Left cardiac atrium (tissue), 4 donors: ENCODE data around the gene PLCD1. TPM values are rescaled to one million over a fixed set of nuclear protein-coding genes. Genes with fewer than 3 reads are reported as not detected.

Source experiments
- ATAC-seq, 2 donors: fragments of 200-7000 bp; cut with Tn5 transposase; one replicate each; pipeline ENCODE4 v1.9.1; 2020; ENCODE audit warnings: mild to moderate bottlenecking in 2 of 2, moderate library complexity in 2 of 2
- DNase-seq: peaks from one replicate; pipeline ENCODE4 v3.0.0-alpha.2; 2020
- intact Hi-C, 2 donors: fragments of 100-400 bp; cut with DNase I; formaldehyde crosslinking; loops; one replicate each; pipeline versions ENCODE4 v1.14.1 to v1.15.1; 2022 to 2023
- total RNA-seq, 2 donors: library from RNA; stranded (reverse); fragmentation: NEBNext Ultra II Directional; extraction: Animal tissue kit (Norgen Biotek cat#: 25700); gene quantifications; one replicate each; pipeline ENCODE4 v1.2.1, GENCODE V29; 2021
- donor health status: DM: no; HTN: yes; CAD: no.
- donor health status: DM: no; HTN: yes; CAD: no; lungs with severe emphysema.
- donor health status: DM: yes; HTN: yes; CAD: no.
- donor health status: Dilated cardiomyopathy.

PLCD1 gene
- total RNA-seq, 2 donors from 2014 or later = 10.8 to 12.3 TPM

GRCh38 chr3:38004415-38005075 lies 24.9 kb downstream of the PLCD1 start:
- DNase-seq = peak; percentile 82
- intact Hi-C loops = loop anchor here in 1 of 2 donors (10.0 kb wide), 1 partner anchor 150 kb away; no protein-coding TSS in a partner anchor

GRCh38 chr3:38003817-38004414 lies 25.5 kb downstream of the PLCD1 start:
- intact Hi-C loops = loop anchor here in 1 of 2 donors (10.0 kb wide), 1 partner anchor 149 kb away; no protein-coding TSS in a partner anchor
- ATAC-seq (peak; percentile 21 to 50), DNase-seq (peak; percentile 62)

More at GRCh38 chr3:38004415-38005075, 24.9 kb downstream of the PLCD1 start:
- peak; percentile 61 to 73 for ATAC-seq

GRCh38 chr3:38003371-38003816 lies 26.0 kb downstream of the PLCD1 start:
- DNase-seq (peak; percentile 69), ATAC-seq (peak; percentile 34 to 40)
- intact Hi-C loops = loop anchor here in 1 of 2 donors (10.0 kb wide), 1 partner anchor 149 kb away; no protein-coding TSS in a partner anchor

- ATAC-seq (no peak), DNase-seq (no peak)
- intact Hi-C loops = loop anchor here in 1 of 2 donors (10.0 kb wide), 1 partner anchor 148 kb away; no protein-coding TSS in a partner anchor
These were observed 26.5 kb downstream of the PLCD1 start for GRCh38 chr3:38002940-38003339.

GRCh38 chr3:38002291-38002876 lies 27.1 kb downstream of the PLCD1 start:
- DNase-seq (peak; percentile 19), ATAC-seq (no peak)
- intact Hi-C loops = loop anchor here in 1 of 2 donors (10.0 kb wide), 1 partner anchor 148 kb away; no protein-coding TSS in a partner anchor

- intact Hi-C loops = loop anchor here in 1 of 2 donors (10.0 kb wide), 1 partner anchor 147 kb away; no protein-coding TSS in a partner anchor
- no peak for ATAC-seq
These were observed 27.9 kb downstream of the PLCD1 start for GRCh38 chr3:38001456-38002081.

GRCh38 chr3:38000965-38001455 lies 28.4 kb downstream of the PLCD1 start:
- DNase-seq (peak; percentile 14), ATAC-seq (no peak)
- intact Hi-C loops = loop anchor here in 1 of 2 donors (10.0 kb wide), 1 partner anchor 146 kb away; no protein-coding TSS in a partner anchor

More at GRCh38 chr3:38001456-38002081, 27.9 kb downstream of the PLCD1 start:
- DNase-seq = peak; percentile 21

- DNase-seq (peak; percentile 22), ATAC-seq (no peak)
- intact Hi-C loops = loop anchor here in 1 of 2 donors (10.0 kb wide), 1 partner anchor 146 kb away; no protein-coding TSS in a partner anchor
These were observed 29.1 kb downstream of the PLCD1 start for GRCh38 chr3:38000242-38000916.

GRCh38 chr3:37999836-38000235 lies 29.6 kb downstream of the PLCD1 start:
- ATAC-seq = no peak
- intact Hi-C loops = loop anchor here in 1 of 2 donors (10.0 kb wide), 1 partner anchor 145 kb away; no protein-coding TSS in a partner anchor
- peak; percentile 12 for DNase-seq

- intact Hi-C loops = no loop called here
- ATAC-seq = no peak
- peak; percentile 37 for DNase-seq
These were observed 31.6 kb downstream of the PLCD1 start for GRCh38 chr3:37997791-37998370.

- intact Hi-C loops = no loop called here
- peak; percentile 17 for DNase-seq
- no peak for ATAC-seq
These were observed 32.1 kb downstream of the PLCD1 start for GRCh38 chr3:37997342-37997741.

GRCh38 chr3:37996785-37997301 lies 32.6 kb downstream of the PLCD1 start:
- intact Hi-C loops = no loop called here
- DNase-seq (peak; percentile 68), ATAC-seq (peak; percentile 3 to 14)

- intact Hi-C loops = no loop called here
- ATAC-seq (no peak), DNase-seq (peak; percentile 9)
These were observed 33.5 kb downstream of the PLCD1 start for GRCh38 chr3:37995652-37996641.

GRCh38 chr3:37994639-37994972 lies 34.8 kb downstream of the PLCD1 start:
- intact Hi-C loops = no loop called here
- DNase-seq (no peak), ATAC-seq (no peak)

GRCh38 chr3:37993820-37994638 lies 35.4 kb downstream of the PLCD1 start:
- intact Hi-C loops = no loop called here
- peak; percentile 89 for DNase-seq
- ATAC-seq = peak; percentile 71 to 76

GRCh38 chr3:37993460-37993819 lies 36.0 kb downstream of the PLCD1 start:
- DNase-seq = no peak
- intact Hi-C loops = no loop called here
- ATAC-seq = no peak
